Activated naive CD8-positive, alpha-beta T cell treated with anti-CD3 and anti-CD28 coated beads, Interleukin-2, amount 10 ng/mL, durations not matched to agents 7 days and 5 days (primary cell): ENCODE data around the gene PRKCZ. TPM values are rescaled to one million over a fixed set of nuclear protein-coding genes. Genes with fewer than 3 reads are reported as not detected.

Source experiments
- ATAC-seq: fragments of 150-1000 bp; cut with Tn5 transposase; one replicate; pipeline ENCODE4 v1.10.0; 2021; ENCODE audit warnings: low read depth, moderate library complexity
- POLR2A ChIA-PET: fragments of 350-600 bp; sonication (Branson Sonifier 250); formaldehyde crosslinking; loops from one replicate; lab custom pipeline; 2021; ENCODE audit warnings: antibody characterized with exemption; lab: Charles Lee
- DNase-seq: peaks from one replicate; pipeline ENCODE4 v3.0.0; 2021
- H3K27ac Mint-ChIP-seq: one replicate; pipeline ENCODE4 v1.8.0; 2022; ENCODE audit warnings: mild to moderate bottlenecking, mixed read lengths
- H3K27me3 Mint-ChIP-seq: one replicate; pipeline ENCODE4 v1.8.0; 2022; ENCODE audit warnings: mild to moderate bottlenecking, moderate library complexity, mixed read lengths
- H3K36me3 Mint-ChIP-seq: one replicate; pipeline ENCODE4 v1.8.0; 2021; ENCODE audit warnings: mild to moderate bottlenecking, mixed read lengths
- H3K4me1 Mint-ChIP-seq: one replicate; pipeline ENCODE4 v1.8.0; 2021; ENCODE audit warnings: mixed read lengths
- H3K4me3 Mint-ChIP-seq: one replicate; pipeline ENCODE4 v1.8.0; 2022; ENCODE audit warnings: mild to moderate bottlenecking, moderate library complexity, mixed read lengths
- H3K9me3 Mint-ChIP-seq: one replicate; pipeline ENCODE4 v1.8.0; 2021; ENCODE audit warnings: mixed read lengths
- total RNA-seq, 2 experiments: library from RNA; stranded (reverse); gene quantifications; one replicate each; pipeline ENCODE4 v1.2.3, GENCODE V29; 2021

The PRKCZ gene
- 10 to 100 TPM; 24.3 to 24.4 TPM for total RNA-seq

DNA sequence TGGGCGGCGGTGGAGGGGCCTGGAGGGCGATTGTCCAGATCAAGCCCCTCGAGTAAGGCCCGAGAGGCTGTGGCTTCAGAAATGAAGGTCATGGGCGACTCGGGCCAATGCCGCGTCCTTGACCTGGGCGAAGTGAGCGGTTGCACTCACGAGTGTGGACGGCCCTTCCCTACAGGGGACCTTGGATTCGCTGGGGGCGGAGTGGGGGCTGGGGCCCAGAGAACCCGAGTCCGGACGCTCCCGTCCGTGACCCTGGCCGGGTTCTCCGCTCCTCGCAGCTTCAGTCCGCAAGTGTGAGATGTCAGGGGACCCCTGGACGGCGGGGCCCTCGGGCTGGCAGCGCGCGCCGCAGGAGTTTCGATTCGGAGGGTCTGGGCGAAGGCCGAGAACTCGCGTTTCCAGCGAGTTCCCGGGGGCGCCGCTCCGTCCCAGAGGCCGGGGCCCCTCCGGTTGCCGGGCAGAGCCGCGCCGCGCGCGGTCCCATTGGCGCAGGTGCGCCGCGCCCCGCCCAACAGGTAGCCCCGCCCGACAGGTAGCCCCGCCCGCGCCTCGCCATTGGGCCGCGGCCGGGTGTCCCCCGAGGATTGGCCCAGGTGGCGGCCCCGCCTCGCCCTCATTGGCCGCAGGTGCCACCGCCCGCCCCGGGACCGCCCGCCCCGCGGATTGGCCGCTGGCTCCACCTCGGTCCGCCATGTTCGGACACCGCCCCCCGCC, at the start of gene PRKCZ:
Gene PRKCZ (plus strand): TSS at position 694 of the 714 bp plus-strand sequence. CDS start 220 bp downstream, outside the sequence.
- peak within 1 kb of the TSS; percentile 75 for H3K4me3 Mint-ChIP-seq
- POLR2A ChIA-PET, result no interaction called here
- H3K9me3 Mint-ChIP-seq, result no peaks in the 10 kb centered on the region
- peak; percentile 97 for DNase-seq
- peaks cover 13% of the 10 kb centered on the region for H3K4me1 Mint-ChIP-seq
- peak within 1 kb of the TSS; percentile 52 for H3K27ac Mint-ChIP-seq
- H3K27me3 Mint-ChIP-seq, result peaks cover 6% of the 10 kb centered on the region
- ATAC-seq, result peak; percentile 95
- H3K36me3 Mint-ChIP-seq, result no peaks in the 10 kb centered on the region

DNA sequence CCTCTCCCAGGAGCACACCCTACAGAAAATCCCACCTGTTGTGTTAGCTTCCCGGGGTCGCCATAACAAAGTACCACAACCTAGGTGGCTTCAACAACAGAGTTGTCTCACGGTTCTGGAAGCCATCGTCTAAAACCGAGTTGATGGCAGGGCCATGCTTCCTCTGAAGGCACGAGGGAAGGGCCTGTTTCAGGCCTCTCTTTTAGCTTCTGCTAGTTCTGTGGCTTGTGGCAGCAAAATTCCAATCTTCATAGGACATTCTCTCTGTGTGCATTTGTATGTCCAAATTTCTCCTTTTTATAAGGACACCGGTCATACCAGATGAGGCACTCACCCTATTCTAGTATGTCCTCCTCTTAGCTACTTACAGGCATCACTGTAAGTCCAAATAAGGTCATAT, 49.8 kb upstream of the PRKCZ start:
- Mint-ChIP-seq H3K27me3 (peaks cover 54% of the 10 kb centered on the region), H3K4me1 (peaks cover 6% of the 10 kb centered on the region), H3K36me3 (no peaks in the 10 kb centered on the region), H3K4me3 (no peak overlapping the region), H3K27ac (no peak overlapping the region), H3K9me3 (no peaks in the 10 kb centered on the region)
- POLR2A ChIA-PET, result no interaction called here
- DNase-seq (no peak), ATAC-seq (no peak)

DNA sequence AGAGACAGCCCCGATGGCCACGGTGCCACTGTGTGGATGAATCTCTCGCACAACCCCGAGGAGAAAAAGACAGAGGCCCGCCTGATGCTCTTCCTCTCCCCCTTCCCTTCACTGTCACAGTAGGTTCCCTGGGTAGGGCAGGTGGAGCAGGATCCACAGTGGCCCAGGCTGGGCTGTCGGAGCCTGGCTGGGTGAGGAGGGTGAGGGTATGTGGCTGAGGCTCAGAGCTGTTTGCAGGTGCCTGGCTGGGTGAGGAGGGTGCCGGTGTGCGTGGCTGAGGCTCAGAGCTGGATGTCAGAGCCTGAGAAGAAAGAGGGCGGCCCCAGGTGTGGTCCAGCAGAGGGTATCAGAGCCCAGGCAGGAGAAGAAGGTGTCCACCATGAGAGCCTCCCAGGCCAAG, 49.4 kb upstream of the PRKCZ start:
- no peak overlapping the region for H3K27ac Mint-ChIP-seq
- H3K27me3 Mint-ChIP-seq, result peaks cover 58% of the 10 kb centered on the region
- POLR2A ChIA-PET, result interaction anchor here (0.7 kb wide), 1 partner anchor 863 kb away, joined by 3 read pairs; no protein-coding TSS in a partner anchor

DNA sequence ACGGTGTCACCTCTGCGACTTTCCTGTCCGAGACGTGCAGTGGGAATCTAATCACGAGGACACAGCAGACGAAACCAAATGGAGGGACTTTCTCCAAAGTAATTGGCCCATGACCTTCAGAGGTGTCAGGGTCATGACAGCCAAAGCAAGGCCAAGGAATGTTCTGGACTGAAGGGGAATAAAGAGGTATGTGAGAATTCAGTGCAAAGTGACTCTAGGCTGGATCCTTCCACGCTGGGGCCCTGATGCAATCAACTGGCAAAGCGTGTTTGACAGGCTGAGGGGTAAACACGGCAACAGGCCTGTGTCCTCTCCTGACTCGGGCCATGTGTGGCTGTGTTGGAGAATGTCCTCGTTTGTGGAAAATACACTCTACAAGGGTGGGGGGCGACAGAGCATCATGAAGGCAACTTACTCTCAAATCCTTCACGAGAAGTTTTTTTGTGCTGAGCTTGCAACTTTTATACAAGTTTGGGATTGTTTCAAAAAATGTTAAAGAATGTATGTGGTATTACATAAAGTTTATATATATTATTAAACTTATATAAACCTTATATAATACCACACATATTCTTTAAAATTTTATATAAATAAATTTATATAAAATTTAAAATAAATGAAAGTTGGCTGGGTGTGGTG, 48.3 kb upstream of the PRKCZ start:
- H3K4me1 Mint-ChIP-seq, result no peaks in the 10 kb centered on the region

More for the DNA sequence above, 49.4 kb upstream of the PRKCZ start:
- H3K4me1 Mint-ChIP-seq, result peaks cover 6% of the 10 kb centered on the region
- no peak for DNase-seq
- no peaks in the 10 kb centered on the region for H3K9me3 Mint-ChIP-seq
- H3K4me3 Mint-ChIP-seq, result no peak overlapping the region
- H3K36me3 Mint-ChIP-seq, result no peaks in the 10 kb centered on the region
- no peak for ATAC-seq

DNA sequence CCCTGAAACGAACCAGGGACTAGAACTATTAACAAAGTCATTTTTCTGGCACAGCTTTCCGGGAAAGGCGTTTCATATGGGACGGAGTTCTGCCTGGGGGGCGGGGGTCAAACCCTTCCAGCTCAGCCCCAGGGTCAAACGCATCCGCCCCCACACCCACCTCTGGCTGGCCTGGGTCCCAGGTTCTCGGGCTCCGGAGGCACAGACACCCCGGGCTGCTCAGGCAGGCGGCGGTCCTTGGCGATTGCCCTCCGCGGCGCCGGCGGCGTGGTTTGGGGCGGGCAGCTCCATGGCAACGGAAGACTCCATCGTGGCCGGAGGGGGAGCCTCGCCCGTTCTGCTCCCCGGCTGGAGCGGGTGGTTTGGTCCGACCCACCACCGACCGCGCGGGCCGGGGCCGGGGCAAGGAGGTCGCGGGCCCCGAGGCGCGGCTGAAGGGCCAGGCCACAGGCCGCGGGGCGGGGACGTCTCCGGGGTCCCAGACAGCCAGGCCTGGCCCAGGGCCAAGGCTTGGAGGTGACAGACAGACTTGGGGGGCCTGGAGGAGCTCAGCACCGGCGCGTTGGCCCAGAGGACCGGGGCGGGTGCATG, 46.6 kb upstream of the PRKCZ start, which contains the start of gene CFAP74:
Gene CFAP74 (minus strand): TSS at position 246 of the 591 bp plus-strand sequence. CDS start 12,830 bp downstream, outside the sequence.
- POLR2A ChIA-PET, result no interaction called here
- H3K36me3 Mint-ChIP-seq, result no peaks in the 10 kb centered on the region

More for the DNA sequence above, 48.3 kb upstream of the PRKCZ start:
- POLR2A ChIA-PET, result interaction anchor here (0.7 kb wide), 1 partner anchor 862 kb away, joined by 3 read pairs; no protein-coding TSS in a partner anchor
- DNase-seq (no peak), ATAC-seq (no peak)
- H3K27me3 Mint-ChIP-seq, result peaks cover 56% of the 10 kb centered on the region
- H3K36me3 Mint-ChIP-seq, result no peaks in the 10 kb centered on the region
- H3K9me3 Mint-ChIP-seq, result no peaks in the 10 kb centered on the region
- no peak overlapping the region for H3K4me3 Mint-ChIP-seq
- no peak overlapping the region for H3K27ac Mint-ChIP-seq

DNA sequence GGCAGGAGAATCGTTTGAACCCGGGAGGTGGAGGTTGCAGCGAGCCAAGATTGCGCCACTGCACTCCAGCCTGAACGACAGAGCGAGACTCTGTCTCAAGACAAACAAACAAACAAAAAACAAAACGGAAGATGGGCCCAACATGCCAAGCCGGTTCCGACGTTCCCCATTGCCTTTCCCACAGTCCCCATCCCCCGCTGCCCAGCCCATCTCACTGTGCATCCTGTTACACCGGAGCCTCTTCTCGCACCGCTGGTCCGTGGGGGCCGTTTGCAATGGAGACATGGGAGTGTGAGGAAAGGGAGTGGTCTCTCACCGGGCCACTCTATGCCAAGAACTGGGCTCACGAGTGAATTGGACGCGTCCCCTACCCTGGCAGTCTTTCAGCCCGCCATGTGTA, 45.4 kb upstream of the PRKCZ start:
- Mint-ChIP-seq H3K36me3 (no peaks in the 10 kb centered on the region), H3K9me3 (no peaks in the 10 kb centered on the region), H3K4me3 (no peak overlapping the region), H3K27ac (no peak overlapping the region), H3K4me1 (no peaks in the 10 kb centered on the region), H3K27me3 (peaks cover 50% of the 10 kb centered on the region)
- POLR2A ChIA-PET, result no interaction called here
- DNase-seq (no peak), ATAC-seq (no peak)

More for the DNA sequence above, 46.6 kb upstream of the PRKCZ start, which contains the start of gene CFAP74:
- H3K27me3 Mint-ChIP-seq, result peaks cover 50% of the 10 kb centered on the region
- no peaks in the 10 kb centered on the region for H3K4me1 Mint-ChIP-seq
- peak; percentile 51 for DNase-seq
- H3K27ac Mint-ChIP-seq, result no peak within 1 kb of the TSS
- ATAC-seq, result peak; percentile 56
- no peak within 1 kb of the TSS for H3K4me3 Mint-ChIP-seq
- H3K9me3 Mint-ChIP-seq, result no peaks in the 10 kb centered on the region

DNA sequence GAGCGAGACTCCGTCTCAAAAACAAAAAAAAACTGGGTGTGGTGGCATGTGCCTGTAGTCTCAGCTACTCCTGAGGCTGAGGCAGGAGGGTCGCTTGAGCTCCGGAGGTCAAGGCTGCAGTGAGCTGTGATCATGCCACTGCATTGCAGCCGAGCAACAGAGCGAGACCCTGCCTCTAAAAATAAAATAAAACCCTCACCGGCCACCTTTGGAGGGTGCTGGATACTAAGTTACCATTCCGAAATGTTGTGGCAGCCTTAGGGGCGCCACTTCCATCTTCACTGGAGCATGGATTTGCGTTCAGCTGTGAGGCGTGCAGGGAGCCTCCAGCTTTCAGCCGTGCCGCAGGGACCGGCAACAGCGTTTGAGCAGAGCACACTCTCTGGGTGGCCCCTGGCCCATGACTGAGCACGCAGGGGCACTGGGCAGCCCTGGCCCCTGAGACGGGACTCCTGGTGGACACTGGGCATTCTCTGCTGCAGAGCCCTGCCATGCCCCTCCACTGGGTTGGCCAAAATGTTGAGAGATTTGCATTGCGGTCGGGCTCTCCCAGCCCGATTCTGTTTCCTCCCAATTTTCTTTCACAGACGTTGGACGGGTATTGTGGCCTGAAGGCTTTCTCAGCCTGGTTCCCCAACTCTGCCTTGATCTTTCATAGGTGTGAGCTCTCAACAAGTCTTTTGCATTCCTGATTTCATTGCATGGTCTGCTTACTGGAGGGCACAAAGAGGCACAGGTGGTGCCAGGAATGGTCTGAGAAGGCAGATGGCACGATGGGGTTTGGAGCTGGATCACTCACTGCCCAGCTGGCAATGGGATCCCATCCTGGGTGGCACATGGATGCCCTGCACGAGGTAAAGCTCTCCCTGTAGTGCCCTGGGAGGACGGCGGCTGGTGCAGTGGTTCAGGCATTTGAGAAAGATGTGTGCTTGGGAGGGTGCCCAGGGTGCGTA, 40.8 kb upstream of the PRKCZ start:
- H3K27ac Mint-ChIP-seq, result no peak overlapping the region
- no peaks in the 10 kb centered on the region for H3K4me1 Mint-ChIP-seq
- H3K4me3 Mint-ChIP-seq, result no peak overlapping the region
- ATAC-seq (no peak), DNase-seq (no peak)
- H3K36me3 Mint-ChIP-seq, result no peaks in the 10 kb centered on the region
- POLR2A ChIA-PET, result no interaction called here
- H3K27me3 Mint-ChIP-seq, result peaks cover 27% of the 10 kb centered on the region
- no peaks in the 10 kb centered on the region for H3K9me3 Mint-ChIP-seq

DNA sequence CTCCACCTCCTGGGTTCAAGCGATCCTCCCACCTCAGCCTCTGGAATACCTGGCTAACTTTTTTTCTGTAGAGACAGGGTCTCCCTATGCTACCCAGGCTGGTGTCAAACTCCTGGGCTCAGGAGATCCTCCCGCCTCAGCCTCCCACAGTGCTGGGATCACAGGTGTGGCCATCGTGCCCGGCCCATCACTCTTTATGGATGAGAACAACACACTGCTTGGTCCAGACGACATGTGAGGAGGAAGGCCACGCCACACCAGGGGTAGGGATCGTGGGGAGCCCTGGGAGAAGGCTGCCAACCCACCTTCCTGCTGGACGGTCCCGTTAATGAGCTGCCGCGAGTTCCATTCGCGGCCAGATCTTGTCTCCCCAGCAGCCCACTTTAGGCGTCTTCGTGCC, 36.0 kb upstream of the PRKCZ start:
- no peak overlapping the region for H3K4me3 Mint-ChIP-seq
- H3K36me3 Mint-ChIP-seq, result no peaks in the 10 kb centered on the region
- H3K4me1 Mint-ChIP-seq, result peaks cover 4% of the 10 kb centered on the region
- no peak overlapping the region for H3K27ac Mint-ChIP-seq
- ATAC-seq (no peak), DNase-seq (no peak)
- H3K27me3 Mint-ChIP-seq, result peaks cover 36% of the 10 kb centered on the region
- POLR2A ChIA-PET, result no interaction called here
- H3K9me3 Mint-ChIP-seq, result no peaks in the 10 kb centered on the region

DNA sequence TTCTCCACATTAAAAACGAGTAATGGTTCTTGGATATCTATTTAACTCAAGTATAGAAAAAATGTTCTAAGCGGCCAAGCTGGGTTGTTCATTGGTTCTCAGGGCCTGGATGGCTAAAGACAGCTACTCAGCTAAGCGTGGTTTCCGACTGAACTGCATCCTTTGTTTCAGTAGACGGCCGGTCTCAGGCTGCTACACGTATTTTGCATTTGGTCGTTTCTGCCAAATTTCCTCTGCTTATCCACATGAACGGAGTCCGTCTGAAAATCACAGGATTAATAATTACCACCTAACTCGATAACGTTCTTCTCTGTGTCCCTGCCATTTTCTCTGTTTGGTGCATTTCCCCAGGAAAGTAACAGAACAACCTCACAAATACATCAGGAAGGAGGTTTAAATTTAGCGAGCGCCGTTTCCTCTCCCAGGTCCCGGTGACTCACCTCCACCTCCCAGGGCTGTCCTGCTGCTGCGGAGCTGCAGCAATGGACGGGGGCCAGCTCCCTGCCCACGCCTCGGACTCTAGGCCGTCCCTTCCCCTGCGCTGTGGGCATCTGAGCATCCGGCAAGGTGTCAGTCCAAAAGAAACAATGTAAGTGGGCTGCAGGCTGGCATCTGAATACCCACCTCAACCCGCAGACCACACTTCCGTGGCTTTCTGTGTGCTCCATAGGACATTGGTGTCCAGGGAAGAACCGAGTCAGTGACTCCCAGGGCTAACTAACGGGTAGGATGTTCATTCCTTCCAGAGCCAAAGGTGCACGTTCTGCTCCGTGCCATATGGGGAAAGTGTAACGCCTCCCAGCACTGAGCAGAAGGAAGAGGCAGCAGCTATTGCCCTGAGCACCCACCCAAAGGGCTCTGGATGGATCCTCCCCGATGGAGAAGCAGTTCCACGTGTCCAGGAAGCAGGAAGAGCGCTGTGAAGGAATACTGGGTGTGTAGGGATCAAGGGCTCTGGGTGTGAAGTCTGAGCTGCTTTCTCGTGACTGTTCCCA, 35.2 kb upstream of the PRKCZ start:
- H3K27me3 Mint-ChIP-seq, result peaks cover 39% of the 10 kb centered on the region
- H3K36me3 Mint-ChIP-seq, result no peaks in the 10 kb centered on the region
- no peak overlapping the region for H3K4me3 Mint-ChIP-seq
- POLR2A ChIA-PET, result no interaction called here
- peaks cover 4% of the 10 kb centered on the region for H3K4me1 Mint-ChIP-seq
- H3K9me3 Mint-ChIP-seq, result no peaks in the 10 kb centered on the region
- no peak for DNase-seq
- peak overlapping the region; percentile 21 for H3K27ac Mint-ChIP-seq
- ATAC-seq, result no peak

DNA sequence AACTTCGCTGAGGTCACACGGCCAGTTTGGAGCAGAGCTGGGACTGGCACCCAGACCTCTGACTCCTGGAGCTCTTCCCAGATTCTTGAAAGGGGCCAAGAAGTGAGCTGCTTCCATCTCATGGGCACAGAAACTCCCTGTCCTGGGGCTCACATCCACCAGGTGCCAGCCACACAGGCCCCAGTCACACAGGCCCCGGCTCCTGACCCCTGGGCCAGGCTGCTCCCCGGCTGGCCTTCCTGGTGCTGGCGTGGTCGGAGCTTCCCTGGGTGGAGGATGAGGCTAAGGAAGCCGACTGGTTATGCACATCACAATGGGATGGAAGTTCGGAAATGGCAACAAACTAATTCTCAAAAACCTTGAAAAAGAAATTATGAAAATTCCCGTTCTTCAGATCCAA, 34.1 kb upstream of the PRKCZ start:
- H3K4me1 Mint-ChIP-seq, result peaks cover 4% of the 10 kb centered on the region
- H3K4me3 Mint-ChIP-seq, result no peak overlapping the region
- no peak for DNase-seq
- peaks cover 50% of the 10 kb centered on the region for H3K27me3 Mint-ChIP-seq
- no peaks in the 10 kb centered on the region for H3K36me3 Mint-ChIP-seq
- no peaks in the 10 kb centered on the region for H3K9me3 Mint-ChIP-seq
- H3K27ac Mint-ChIP-seq, result no peak overlapping the region
- POLR2A ChIA-PET, result no interaction called here
- ATAC-seq, result no peak

DNA sequence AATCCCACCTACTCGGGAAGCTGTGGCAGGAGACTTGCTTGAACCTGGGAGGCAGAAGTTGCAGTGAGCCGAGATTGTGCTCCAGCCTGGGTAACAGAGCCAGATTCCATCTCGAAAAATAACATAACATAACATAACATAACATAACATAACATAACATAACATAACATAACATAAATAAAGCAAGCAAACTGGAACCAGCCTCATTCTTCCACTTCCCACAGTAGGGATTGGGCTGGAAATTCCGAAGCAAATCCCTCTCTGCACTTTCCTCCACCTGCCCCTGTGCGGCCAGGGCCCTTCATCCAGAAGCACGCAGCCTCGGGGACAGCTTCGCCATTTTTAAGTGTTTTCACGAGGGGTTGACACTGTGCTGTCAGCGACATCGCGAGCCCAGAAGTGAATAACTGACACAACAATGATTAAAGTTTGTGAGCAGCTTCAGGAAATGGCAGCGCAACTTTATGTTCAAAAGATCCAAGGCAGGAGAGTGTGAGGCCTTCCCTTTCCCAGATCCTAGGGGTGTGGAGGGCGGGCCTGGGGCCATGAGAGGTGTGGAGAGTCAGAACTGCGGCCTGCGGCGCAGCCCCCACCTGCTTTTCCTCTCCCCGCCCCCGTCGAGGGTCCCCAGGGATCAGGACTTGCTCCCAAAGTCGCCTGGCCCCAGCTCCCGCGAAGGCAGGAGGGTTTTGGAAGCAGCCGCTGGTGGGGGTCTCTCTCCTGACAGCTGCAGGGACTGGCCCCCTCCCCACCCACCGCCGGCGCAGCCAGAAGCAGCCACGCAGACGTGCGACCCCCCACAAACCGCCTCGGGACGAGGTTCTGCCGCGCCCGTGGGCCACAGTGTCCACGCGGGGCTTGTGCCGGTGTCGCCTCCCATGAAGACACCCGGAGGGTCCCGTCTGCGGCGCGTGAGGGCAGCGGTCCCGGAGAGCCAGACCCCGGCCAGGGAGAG, 31.7 kb upstream of the PRKCZ start:
- Mint-ChIP-seq H3K4me1 (peaks cover 4% of the 10 kb centered on the region), H3K27ac (no peak overlapping the region), H3K27me3 (peaks cover 46% of the 10 kb centered on the region), H3K4me3 (no peak overlapping the region), H3K9me3 (no peaks in the 10 kb centered on the region), H3K36me3 (no peaks in the 10 kb centered on the region)
- ATAC-seq, result no peak
- no peak for DNase-seq
- POLR2A ChIA-PET, result interaction anchor here (0.5 kb wide), 1 partner anchor 595 kb away, joined by 3 read pairs; no protein-coding TSS in a partner anchor
